CD4-positive, alpha-beta T cell treated with Interleukin-6 for 4 hours (primary cell): ENCODE results near the gene FAM50A.
"Not testable (repeated sequence)": the region's sequence is repeated elsewhere in the genome, so short reads cannot be mapped to it uniquely, and the experiment has no call there.

Experiments used
- DNase-seq: peaks from one replicate; pipeline ENCODE4 v3.0.0-alpha.2; 2020; ENCODE audit warnings: mixed read lengths

The FAM50A gene

DNA sequence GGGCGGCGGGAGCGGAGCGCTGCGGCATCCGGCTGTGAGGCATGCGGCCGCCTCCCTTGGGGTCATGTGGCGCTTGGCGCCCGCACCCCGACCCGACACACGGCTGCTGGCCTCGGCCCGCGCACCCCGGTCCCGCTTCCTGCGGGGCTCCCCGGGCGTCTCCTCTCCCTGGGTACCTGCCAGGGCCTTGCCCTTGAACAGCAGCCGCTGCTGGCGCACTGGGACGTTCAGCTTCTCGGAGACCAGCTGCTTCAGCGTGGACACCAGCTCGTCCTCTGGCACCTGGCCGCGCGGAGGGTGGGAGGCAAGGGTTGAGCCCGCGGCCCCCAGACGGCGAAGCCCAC is 42.1 kb downstream of the FAM50A start:
- peak; percentile 54 for DNase-seq

DNA sequence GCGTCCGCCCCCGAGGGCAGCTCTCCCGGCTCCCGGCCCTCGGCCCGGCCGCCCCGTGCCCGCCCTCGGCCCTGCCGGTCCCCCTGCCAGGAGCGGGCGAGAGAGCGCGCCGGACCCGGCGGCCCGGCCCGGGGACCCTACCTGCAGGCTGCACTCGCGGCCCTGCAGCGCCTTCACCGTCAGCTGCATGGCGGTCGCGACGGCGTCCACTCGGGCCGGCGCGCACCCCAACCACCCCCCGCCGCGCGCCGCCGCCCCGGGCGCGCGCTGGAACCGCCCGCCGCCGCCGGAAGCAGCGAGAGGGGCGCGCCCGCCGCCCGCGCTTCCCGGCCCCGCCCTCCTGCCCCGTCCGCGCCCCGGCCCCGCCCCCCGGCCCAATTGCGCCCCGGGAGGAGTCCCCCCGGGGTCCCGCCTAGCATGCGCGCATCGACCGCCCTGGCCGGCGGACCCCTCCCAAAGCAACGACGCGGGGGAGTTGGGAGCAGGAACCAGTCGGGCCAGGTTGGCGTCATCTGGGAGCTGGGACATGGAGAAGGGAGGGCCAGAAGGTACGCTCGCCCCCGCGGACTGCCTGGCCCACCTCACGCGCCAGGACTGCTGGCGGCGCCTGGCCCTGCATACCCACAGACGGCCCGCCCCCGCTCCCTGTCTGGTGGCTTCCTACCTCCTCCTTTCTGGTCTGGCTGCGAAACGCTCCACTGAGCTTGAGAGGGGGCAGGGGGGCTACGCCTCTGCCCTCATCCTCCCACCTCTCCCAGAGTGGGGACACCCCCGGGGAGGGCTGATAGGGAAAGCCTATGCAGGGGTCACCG is 42.7 kb downstream of the FAM50A start, which contains the start of gene UBL4A:
UBL4A (minus strand) TSS at position 220 of the 812 bp plus-strand sequence; CDS start at position 189, 31 bp downstream.
- peak; percentile 69 for DNase-seq

DNA sequence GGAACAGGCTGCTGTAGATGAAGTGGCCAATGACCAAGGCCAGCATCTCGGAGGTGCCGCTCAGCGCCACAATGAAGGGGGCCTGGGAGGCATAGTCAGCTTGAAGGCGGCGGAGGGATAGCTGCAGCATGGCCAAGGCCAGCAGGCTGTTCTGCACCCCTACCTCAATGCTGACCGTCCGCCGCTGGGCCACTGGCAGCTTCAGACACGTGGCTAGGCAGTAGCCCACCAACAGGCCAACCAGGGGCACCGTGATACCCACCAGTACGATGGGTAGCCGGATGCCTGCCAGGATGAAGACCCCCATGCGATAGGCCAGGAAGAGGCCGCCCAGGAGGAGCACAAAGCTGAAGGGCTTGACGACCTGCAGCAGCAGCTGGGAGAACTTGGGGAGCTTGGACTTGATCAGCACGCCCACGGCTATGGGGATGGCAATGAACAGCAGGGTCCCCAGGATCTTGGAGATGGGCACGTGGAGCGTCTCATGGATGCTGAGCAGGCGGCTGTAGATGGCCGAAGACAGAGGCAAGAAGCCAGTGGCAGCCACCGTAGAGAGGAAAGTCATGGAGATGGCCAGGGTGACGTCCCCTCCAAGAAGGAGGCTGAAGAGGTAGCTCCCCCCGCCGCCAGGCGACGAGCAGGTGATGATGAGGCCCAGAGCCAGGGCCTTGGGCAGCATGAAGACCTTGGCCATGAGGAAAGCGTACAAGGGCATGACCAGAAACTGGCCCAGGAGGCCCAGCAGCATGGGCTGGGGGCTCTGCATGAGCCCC is 43.8 kb downstream of the FAM50A start:
- DNase-seq, result no peak

DNA sequence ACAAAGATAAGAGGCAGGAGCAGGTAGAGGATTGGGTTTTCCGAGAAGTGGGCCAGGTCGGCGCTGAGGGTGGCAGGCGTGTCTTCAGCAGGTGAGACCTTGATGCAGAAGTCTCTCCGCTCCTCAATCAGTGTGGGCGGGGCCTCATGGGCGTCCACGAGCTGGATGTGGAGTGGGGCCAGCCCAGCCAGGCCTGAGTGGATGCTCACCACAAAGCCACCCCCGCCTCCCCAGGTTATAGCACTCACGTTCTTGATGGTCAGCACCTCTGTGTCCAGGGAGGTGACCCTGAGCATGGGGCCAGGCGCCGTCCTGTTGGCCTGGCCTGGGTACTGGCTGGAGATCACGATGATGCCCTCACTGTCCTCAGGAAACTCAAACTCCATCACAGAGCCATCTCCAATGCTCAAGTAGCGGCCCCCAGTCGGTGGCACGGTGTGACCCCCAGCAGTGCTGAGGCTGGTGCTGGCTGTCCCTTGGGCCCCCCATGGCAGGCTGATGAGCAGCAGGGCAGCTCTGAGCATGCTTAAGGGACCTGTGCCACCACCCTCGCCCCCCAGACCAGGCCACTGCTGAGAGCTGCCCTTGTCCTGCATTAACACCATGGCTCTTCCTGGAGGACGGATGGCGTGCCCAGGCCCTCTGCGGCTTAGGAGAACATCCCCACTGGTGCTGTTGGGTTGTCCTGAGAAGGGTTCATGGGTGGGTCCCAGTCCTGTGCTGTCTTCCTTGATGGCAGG is 44.6 kb downstream of the FAM50A start:
- no peak for DNase-seq

DNA sequence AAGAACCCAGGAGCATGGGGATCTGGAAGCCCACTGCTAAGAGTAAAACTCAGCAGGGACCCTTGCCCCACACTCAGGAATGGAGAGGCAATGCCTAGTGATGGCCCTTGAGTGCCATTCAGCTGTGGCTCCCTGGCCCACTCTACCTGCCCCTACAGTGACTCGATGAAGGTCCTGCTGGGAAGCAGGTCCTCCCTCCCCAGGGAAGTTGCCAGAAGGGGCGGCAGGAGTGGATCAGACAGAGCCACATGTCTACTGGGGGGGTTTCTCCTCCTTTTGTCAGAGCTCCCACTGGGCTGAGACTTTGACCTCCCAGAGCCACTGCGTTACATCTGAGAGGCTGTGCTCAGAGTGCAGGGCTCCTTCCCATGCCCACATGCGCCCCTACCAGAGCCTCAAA is 45.2 kb downstream of the FAM50A start:
- no peak for DNase-seq

DNA sequence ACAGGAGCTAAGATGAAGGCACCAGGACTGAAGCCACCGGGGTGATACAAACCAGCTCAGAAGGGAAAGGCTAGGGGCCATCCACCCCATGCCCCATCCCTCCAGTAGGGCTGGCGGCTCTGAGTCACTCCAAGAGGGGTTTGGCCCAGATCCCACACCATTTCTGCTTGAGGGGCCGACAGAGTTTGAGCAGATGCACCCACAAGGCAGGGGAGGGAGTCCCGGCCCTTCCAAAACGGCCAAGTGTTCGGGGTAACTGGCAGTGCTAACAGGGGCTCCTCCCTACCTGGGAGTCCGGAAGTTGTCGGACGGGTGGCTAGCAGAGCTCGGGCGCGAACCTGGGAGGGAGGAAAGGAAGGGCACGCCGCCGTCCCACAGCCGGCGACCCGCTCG is 46.1 kb downstream of the FAM50A start:
- peak; percentile 34 for DNase-seq

DNA sequence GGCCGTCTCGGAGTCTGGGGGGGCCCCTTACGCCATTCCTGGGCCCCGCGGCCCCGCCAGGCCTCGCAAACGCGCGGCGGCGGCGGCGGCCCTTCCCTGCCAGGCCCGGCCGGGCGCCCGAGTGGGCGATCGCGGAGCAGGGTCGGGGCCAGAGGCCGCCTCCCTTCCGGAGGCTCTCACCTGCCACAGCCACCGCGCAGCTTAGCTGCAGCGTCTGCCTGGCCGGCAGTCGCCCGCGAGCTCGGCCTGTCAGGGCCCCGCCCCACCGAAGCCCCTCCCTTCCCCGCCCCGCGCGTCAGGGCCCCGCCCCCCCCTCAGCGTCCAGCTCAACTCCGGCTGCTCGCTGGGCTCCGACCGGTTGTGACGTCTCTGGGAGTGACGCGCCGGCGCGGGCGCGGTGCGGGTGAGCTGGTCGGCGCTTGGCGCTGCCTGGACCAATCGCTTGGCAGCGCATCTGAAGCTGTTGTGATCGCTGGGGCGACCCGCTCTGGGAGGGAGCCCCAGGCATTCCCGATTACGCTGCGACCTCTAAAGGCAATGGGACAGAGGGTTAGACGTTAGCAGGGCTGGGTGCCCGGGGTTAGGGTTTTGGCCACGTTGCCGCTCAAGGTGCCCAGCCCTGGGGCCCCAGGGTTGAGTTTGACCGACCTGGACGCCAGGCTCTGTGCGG is 46.6 kb downstream of the FAM50A start, which contains the start of gene SLC10A3:
SLC10A3 (minus strand) TSS at position 216 of the 670 bp plus-strand sequence. CDS start 1,689 bp downstream, outside the sequence.
- DNase-seq, result peak; percentile 91

DNA sequence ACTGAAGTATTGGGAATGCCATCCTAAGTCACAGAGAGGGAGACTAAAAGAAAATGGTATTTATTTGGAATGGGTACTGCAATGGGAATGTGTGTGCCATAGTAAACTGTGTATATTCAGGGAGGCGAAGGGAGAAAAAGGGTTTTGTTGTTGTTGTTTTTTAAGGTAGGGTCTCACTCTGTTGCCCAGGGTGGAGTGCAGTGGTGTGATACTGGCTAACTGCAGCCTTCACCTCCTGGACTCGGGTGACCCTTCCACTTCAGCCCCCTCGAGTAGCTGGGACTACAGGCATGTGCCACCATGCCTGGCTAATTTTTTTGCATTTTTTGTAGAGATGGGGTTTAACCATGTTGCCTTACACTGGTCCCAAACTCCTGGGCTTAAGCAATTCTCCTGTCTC is 50.8 kb downstream of the FAM50A start:
- no peak for DNase-seq

DNA sequence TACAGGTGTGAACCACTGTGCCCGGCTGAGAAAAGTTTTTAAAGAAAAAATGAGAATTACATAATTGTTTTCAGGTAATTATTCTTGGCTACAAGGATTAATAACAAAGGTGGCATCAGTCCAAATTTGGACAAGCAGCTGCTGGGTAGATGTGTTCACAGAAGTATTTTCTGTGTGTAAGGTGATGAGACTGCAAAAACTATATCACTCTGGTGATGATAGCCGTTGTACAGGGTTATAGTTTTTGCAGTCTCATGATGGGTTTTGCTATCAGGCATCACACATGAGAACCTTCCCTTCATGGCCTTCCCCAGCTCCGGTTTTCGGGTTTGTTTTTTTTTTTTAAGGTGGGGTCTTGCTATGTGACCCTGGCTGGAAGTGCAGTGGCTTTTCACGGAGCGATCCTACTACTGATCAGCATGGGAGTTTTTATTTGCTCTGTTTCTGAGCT is 51.6 kb downstream of the FAM50A start:
- DNase-seq, result no peak

DNA sequence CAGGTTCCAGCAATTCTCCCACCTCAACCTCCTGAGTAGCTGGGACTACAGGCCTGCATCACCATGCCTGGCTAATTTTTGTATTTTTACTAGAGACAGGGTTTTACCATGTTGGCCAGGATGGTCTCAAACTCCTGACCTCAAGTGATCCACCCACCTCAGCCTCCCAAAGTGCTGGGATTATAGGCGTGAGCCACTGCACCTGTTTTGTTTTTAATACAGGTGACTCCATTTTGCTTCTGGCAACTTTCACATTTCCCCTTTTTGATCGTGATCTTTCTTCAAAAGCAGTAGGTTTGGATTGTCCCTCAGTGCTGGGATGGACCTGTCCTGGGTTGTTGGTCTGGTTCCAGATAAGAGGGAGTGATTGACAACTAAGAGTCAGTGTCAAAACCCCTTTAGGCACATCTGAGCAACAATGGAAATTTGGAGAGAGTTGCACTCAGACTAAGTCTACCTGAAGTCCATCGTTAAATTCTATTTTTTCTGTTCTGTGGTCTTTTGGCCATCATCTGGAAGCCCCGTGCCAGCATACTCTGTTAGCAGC is 52.7 kb downstream of the FAM50A start:
- not testable (repeated sequence) for DNase-seq
